Measurements from ENCODE around the gene MVB12A.
A peak's percentile ranks its signal among the peaks of the same experiment; 100 is the strongest.

Gene MVB12A

DNA sequence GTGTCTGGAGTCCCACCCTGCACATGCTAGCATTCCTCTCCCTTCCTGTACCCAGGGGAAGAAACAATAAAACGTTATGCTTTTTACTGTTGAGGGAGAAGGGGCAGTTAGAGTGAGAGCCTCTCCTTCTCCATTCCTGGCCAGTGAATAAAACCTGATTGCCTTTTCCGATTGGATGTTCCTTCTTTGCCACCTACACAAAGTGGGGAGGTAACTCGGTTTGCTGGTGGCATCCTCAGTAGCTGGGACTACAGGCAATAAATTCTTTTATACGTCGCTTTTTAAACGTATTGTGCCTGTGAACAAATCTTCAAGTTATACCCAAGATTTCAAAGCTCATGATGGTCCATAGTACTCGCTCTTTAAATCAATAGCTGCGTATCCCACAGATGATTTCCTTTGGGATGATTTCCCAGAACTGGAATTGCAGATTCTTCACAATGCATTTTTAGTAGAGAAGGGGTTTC, 660 bp upstream of the MVB12A start:
- TF ChIP-seq, protein P1, sequence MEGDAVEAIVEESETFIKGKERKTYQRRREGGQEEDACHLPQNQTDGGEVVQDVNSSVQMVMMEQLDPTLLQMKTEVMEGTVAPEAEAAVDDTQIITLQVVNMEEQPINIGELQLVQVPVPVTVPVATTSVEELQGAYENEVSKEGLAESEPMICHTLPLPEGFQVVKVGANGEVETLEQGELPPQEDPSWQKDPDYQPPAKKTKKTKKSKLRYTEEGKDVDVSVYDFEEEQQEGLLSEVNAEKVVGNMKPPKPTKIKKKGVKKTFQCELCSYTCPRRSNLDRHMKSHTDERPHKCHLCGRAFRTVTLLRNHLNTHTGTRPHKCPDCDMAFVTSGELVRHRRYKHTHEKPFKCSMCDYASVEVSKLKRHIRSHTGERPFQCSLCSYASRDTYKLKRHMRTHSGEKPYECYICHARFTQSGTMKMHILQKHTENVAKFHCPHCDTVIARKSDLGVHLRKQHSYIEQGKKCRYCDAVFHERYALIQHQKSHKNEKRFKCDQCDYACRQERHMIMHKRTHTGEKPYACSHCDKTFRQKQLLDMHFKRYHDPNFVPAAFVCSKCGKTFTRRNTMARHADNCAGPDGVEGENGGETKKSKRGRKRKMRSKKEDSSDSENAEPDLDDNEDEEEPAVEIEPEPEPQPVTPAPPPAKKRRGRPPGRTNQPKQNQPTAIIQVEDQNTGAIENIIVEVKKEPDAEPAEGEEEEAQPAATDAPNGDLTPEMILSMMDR (IDR thresholded peaks at IDR 0.05) = no peak
- H3K27me3 Mint-ChIP-seq (ENCODE audit: low read depth, poor library complexity) = peaks cover 4% of the 10 kb centered on the region
- H3K4me3 Mint-ChIP-seq = peak overlapping the region; percentile 89
- DNase-seq = no peak
- H3K4me1 Mint-ChIP-seq = peaks cover 67% of the 10 kb centered on the region
- peaks cover 18% of the 10 kb centered on the region for H3K36me3 Mint-ChIP-seq (ENCODE audit: low read depth)
- H3K9me3 Mint-ChIP-seq = no peaks in the 10 kb centered on the region
- H3K27ac Mint-ChIP-seq = peak overlapping the region; percentile 99

DNA sequence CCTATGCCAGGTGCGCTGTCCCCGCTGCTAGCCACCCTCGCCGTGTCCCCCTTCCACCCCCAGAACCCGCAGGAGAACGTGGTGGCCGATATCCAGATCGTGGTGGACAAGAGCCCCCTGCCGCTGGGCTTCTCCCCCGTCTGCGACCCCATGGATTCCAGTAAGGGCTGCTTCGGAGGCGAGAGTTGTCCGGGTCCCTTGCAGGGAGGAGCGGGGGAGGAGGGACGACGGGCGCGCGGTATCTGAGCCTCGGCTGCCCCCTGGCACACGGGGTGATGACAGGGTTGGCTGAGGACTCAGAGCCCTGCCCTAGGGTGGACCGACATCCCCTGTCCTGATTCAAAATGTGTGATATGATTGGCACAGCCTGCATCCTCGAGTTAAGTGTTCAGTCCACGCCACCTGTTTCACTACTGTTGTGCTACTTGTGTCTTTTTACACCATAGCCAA, 653 bp downstream of the MVB12A start:
- H3K9me3 Mint-ChIP-seq = no peaks in the 10 kb centered on the region
- DNase-seq = peak; percentile 55
- TF ChIP-seq, protein P1 (IDR thresholded peaks at IDR 0.05) = no peak
- peak overlapping the region; percentile 89 for H3K4me3 Mint-ChIP-seq
- peaks cover 4% of the 10 kb centered on the region for H3K27me3 Mint-ChIP-seq (ENCODE audit: low read depth, poor library complexity)
- H3K27ac Mint-ChIP-seq = peak overlapping the region; percentile 83
- peaks cover 69% of the 10 kb centered on the region for H3K4me1 Mint-ChIP-seq
- H3K36me3 Mint-ChIP-seq (ENCODE audit: low read depth) = peaks cover 15% of the 10 kb centered on the region

DNA sequence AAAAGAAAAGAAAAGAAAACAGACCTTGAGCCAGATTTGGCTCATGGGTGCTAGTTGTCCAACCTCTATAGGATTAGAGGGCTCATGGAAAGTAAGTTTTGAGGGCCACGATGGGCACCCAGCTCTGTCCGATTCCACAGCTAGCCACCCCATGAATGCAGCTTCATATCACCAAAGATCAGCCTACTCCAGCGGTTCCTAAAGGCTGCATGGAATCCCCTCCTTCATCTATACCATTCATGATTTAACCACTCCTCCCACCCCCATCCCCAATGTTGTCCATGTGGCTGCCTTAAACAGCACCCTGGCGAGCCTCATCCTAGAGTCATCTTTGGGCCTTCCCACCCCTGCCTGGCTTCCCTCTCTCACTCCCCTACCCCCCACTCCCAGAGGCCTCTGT, 2.1 kb downstream of the MVB12A start:
- Mint-ChIP-seq H3K27me3 (ENCODE audit: low read depth, poor library complexity) (peaks cover 4% of the 10 kb centered on the region), H3K27ac (no peak overlapping the region), H3K4me3 (no peak overlapping the region), H3K9me3 (no peaks in the 10 kb centered on the region), H3K4me1 (peaks cover 58% of the 10 kb centered on the region), H3K36me3 (ENCODE audit: low read depth) (peaks cover 12% of the 10 kb centered on the region)
- DNase-seq = no peak
- TF ChIP-seq, protein P1 (IDR thresholded peaks at IDR 0.05) = no peak

DNA sequence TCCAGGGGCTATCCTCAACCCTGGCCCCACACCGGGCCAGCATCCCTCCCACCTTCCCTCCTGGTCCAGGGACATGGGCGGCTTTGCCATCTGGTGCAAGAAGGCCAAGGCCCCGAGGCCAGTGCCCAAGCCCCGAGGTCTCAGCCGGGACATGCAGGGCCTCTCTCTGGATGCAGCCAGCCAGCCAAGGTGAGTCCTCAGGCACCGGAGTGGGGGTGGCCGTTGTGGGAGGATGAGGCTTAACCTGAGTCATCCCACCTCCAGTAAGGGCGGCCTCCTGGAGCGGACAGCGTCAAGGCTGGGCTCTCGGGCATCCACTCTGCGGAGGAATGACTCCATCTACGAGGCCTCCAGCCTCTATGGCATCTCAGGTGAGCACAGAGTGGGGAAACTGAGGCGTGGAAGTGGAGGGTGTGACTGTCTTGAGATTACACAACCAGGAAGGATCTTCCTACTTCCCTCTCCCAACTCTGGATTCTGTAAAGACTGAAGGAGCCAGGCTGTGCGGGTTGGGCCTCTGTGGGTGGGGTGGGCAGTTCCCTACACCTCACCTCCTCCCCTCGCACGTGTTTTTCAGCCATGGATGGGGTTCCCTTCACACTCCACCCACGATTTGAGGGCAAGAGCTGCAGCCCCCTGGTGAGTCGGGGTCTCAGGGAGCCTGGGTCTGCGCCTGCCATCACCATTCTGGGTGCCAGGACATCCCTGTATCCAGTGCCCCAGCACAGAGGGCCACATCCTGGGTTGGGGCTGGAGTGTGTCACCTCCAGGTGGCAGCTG, 3.8 kb downstream of the MVB12A start:
- DNase-seq = no peak
- H3K4me1 Mint-ChIP-seq = peaks cover 42% of the 10 kb centered on the region
- no peaks in the 10 kb centered on the region for H3K9me3 Mint-ChIP-seq
- H3K4me3 Mint-ChIP-seq = no peak overlapping the region
- H3K27ac Mint-ChIP-seq = no peak overlapping the region
- H3K36me3 Mint-ChIP-seq (ENCODE audit: low read depth) = peaks cover 9% of the 10 kb centered on the region
- TF ChIP-seq, protein P1 (IDR thresholded peaks at IDR 0.05) = no peak
- H3K27me3 Mint-ChIP-seq (ENCODE audit: low read depth, poor library complexity) = peaks cover 4% of the 10 kb centered on the region

DNA sequence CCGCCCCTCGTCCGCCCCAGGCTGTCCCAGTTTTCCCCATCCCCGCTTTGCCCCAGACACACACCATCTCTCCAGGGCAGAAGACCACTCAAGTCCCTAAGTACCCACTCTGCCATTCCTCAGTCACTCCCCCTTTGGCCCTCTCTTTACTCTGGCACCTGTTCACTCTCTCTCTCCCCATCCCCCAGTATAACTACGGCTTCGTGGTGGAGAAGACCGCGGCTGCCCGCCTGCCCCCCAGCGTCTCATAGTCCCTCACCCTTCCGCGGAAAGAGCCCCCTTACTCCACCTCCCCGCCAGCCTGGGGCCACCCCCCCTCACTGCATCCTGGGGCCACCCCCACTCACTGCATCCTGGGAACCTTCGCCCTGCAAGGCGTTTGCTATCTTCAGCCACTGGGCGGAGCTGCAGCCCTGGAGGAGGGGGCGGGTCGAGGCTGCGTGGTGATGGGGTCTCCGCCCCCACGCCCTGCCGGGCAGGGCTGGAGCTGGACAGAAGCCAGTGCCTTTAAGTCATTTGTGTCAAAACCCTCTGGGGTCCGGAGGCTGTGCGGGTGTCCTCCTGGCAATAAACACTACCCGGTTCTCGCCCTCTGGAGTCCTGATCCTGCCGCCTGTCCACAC, 5.0 kb downstream of the MVB12A start:
- H3K27ac Mint-ChIP-seq = peak overlapping the region; percentile 78
- H3K9me3 Mint-ChIP-seq = no peaks in the 10 kb centered on the region
- TF ChIP-seq, protein P1 (IDR thresholded peaks at IDR 0.05) = peak; percentile 45
- H3K36me3 Mint-ChIP-seq (ENCODE audit: low read depth) = peaks cover 9% of the 10 kb centered on the region
- H3K27me3 Mint-ChIP-seq (ENCODE audit: low read depth, poor library complexity) = no peaks in the 10 kb centered on the region
- peak overlapping the region; percentile 49 for H3K4me3 Mint-ChIP-seq
- peaks cover 39% of the 10 kb centered on the region for H3K4me1 Mint-ChIP-seq
- peak; percentile 91 for DNase-seq

Data from nephron progenitor cell (in vitro differentiated cells).